A673 (cell line): Measurements from ENCODE around the gene MYCL.

ENCODE experiments used
- EZH2 ChIP-seq: fragments of 200-600 bp; sonication (generic); IDR thresholded peaks from 2 replicates; pipeline ENCODE4 v1.6.1; 2017; ENCODE audit warnings: borderline replicate concordance, low read depth, mild to moderate bottlenecking, mixed read lengths, antibody characterized with exemption, low read length; ENCODE audit not compliant: poor library complexity, severe bottlenecking
- TF ChIP-seq, protein P1 (sequence below): fragments of 300-800, 200-600 bp; sonication (generic); conservative IDR thresholded peaks from 2 replicates; pipeline ENCODE4 v1.5.1; 2017; ENCODE audit warnings: low read depth, mild to moderate bottlenecking, antibody characterized with exemption, low read length, moderate library complexity, mixed read lengths

DNA sequence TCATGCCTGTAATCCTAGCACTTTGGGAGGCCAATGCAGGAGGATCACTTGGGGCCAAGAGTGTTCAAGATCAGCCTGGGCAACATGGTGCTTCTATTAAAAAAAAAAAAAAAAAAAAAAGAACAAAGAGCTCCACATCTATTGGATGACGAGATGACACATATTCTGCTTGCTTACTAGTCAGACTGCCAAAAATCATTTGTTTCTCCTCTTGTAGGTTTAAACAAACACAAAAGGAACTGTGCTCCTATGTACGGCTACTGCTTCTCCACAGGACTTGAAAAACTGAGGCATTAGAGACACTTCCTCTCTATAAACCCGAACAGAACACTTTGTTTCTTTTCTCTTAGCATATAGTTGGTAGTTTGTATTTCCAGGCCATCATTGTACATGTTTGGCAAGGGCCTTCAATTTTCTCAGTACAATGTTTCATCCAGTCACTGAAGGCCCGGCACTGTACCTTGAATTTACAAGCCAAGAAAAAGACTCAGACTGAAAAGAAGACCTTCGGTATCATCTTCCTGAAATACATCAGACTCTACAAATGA is 24.4 kb downstream of the MYCL start:
- TF ChIP-seq, protein P1, sequence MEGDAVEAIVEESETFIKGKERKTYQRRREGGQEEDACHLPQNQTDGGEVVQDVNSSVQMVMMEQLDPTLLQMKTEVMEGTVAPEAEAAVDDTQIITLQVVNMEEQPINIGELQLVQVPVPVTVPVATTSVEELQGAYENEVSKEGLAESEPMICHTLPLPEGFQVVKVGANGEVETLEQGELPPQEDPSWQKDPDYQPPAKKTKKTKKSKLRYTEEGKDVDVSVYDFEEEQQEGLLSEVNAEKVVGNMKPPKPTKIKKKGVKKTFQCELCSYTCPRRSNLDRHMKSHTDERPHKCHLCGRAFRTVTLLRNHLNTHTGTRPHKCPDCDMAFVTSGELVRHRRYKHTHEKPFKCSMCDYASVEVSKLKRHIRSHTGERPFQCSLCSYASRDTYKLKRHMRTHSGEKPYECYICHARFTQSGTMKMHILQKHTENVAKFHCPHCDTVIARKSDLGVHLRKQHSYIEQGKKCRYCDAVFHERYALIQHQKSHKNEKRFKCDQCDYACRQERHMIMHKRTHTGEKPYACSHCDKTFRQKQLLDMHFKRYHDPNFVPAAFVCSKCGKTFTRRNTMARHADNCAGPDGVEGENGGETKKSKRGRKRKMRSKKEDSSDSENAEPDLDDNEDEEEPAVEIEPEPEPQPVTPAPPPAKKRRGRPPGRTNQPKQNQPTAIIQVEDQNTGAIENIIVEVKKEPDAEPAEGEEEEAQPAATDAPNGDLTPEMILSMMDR = no peak
- no peak for TF ChIP-seq EZH2
